Panc1 (cell line): ENCODE measurements around the gene ADORA2B. TPM values are rescaled to one million over a fixed set of nuclear protein-coding genes. Genes with fewer than 3 reads are reported as not detected.

ENCODE experiments used
- ATAC-seq: fragments of 200-7000 bp; cut with Tn5 transposase; 2 replicates; pipeline ENCODE4 v1.9.1; 2020; ENCODE audit warnings: mild to moderate bottlenecking, moderate library complexity
- BruUV-seq: library from RNA; stranded (reverse); fragments of 400-500 nt; replicated peaks from 2 replicates; lab custom pipeline; 2021; lab: Mats Ljungman, UMichigan
- CTCF ChIA-PET: fragments of 300-600 bp; sonication (Branson Sonifier 250); formaldehyde crosslinking; loops from one replicate; lab custom pipeline; 2022; ENCODE audit warnings: antibody characterized with exemption; lab: Charles Lee
- POLR2A ChIA-PET: fragments of 300-600 bp; sonication (Branson Sonifier 250); formaldehyde crosslinking; loops from one replicate; lab custom pipeline; 2022; ENCODE audit warnings: antibody characterized with exemption; lab: Charles Lee
- DNase-seq: peaks from one replicate; pipeline ENCODE4 v3.0.0-alpha.2; 2010; ENCODE audit warnings: low read depth, low spot score
- H3K27ac ChIP-seq: 2 replicates; pipeline ENCODE4 v1.5.1; 2011; ENCODE audit warnings: mild to moderate bottlenecking, low read length, inconsistent platforms
- H3K27me3 ChIP-seq: fragments of 200-500 bp; sonication (Bioruptor generic); 2 replicates; pipeline ENCODE4 v1.6.0; 2014; ENCODE audit warnings: low read length, inconsistent platforms; ENCODE audit not compliant: control insufficient read depth, insufficient read depth
- H3K36me3 ChIP-seq: fragments of 200-500 bp; sonication (Bioruptor generic); 2 replicates; pipeline ENCODE4 v1.5.1; 2014; ENCODE audit warnings: inconsistent platforms, mild to moderate bottlenecking, low read length, moderate library complexity; ENCODE audit not compliant: control insufficient read depth, insufficient read depth
- H3K4me1 ChIP-seq: 2 replicates; pipeline ENCODE4 v1.5.1; 2011; ENCODE audit warnings: inconsistent platforms, mild to moderate bottlenecking, low read length, moderate library complexity; ENCODE audit not compliant: control insufficient read depth, insufficient read depth
- H3K4me3 ChIP-seq, 2 experiments: 2 replicates each; pipeline ENCODE4 v1.5.1; 2011 to 2012; ENCODE audit warnings: low read depth in 2 of 2, low read length in 2 of 2, mild to moderate bottlenecking in 2 of 2, inconsistent platforms in 1 of 2, moderate library complexity in 1 of 2
- H3K9me3 ChIP-seq: fragments of 200-500 bp; sonication (Bioruptor generic); 2 replicates; pipeline ENCODE4 v1.5.1; 2014; ENCODE audit warnings: low read depth, mild to moderate bottlenecking, inconsistent platforms, low read length, moderate library complexity; ENCODE audit not compliant: control insufficient read depth, insufficient read depth
- CTCF ChIP-seq: fragments of 450-650 bp; IDR thresholded peaks from 2 replicates; pipeline ENCODE4 v1.5.1; 2017; ENCODE audit warnings: mild to moderate bottlenecking
- POLR2AphosphoS5 ChIP-seq: IDR thresholded peaks from 2 replicates; pipeline ENCODE4 v1.6.1; 2012; ENCODE audit warnings: mild to moderate bottlenecking, low read depth, low read length, moderate library complexity
- SIN3A ChIP-seq: IDR thresholded peaks from 2 replicates; pipeline ENCODE4 v1.6.1; 2012; ENCODE audit warnings: low read depth, mild to moderate bottlenecking, low read length, moderate library complexity, borderline replicate concordance; ENCODE audit not compliant: insufficient read depth
- TCF7L2 ChIP-seq: IDR thresholded peaks from 2 replicates; pipeline ENCODE4 v1.6.1; 2011; ENCODE audit warnings: mild to moderate bottlenecking, low read depth, low read length, inconsistent platforms
- in situ Hi-C: cut with HindIII; loops from 2 replicates; pipeline ENCODE4 v1.10.0; 2016; ENCODE audit warnings: low sequenced_read_pairs, low pct_unique_long_range_greater_than_20kb
- intact Hi-C: fragments of 100-400 bp; cut with micrococcal nuclease; formaldehyde crosslinking; loops from one replicate; pipeline ENCODE4 v1.10.0; 2022; ENCODE audit not compliant: unreplicated experiment
- total RNA-seq: library from RNA; stranded (reverse); gene quantifications from one replicate; pipeline ENCODE4 v1.2.1, GENCODE V29; 2021; ENCODE audit not compliant: unreplicated experiment
- TF ChIP-seq, protein P1 (sequence below), 2 experiments: IDR thresholded peaks; 2 replicates each; pipeline ENCODE4 v1.6.1; 2011 to 2012; ENCODE audit warnings: low read depth in 2 of 2, control low read depth in 1 of 2, low read length in 1 of 2, mild to moderate bottlenecking in 1 of 2, moderate library complexity in 1 of 2; ENCODE audit not compliant: insufficient read depth in 1 of 2

Gene ADORA2B
- total RNA-seq, 1 experiment from 2014 or later, result 42.7 TPM

DNA sequence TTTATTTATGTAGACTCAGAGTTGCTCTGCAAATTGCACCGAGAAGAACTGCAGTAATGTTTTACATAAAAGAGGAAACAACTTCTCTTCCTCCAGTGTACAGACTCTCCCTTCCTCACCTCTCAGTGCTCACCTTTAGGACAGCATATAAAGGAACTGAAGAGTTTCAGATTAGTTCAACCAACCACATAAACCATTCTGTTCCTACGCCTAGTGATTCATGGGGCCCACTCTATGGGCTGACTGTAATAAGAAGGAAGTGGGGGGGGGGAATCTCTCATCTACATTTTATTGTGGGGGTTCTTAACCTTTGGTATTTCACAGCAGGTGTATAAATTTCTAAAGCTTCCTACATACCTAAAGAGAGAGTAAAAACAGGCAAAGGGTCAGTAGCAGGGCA lies 36.3 kb downstream of the ADORA2B start:
- no peak for ATAC-seq
- Histone ChIP-seq H3K4me1 (peaks cover 19% of the 10 kb centered on the region), H3K9me3 (no peaks in the 10 kb centered on the region)

GRCh38 chr17:15981646-15982580 lies 37.0 kb downstream of the ADORA2B start:
- intact Hi-C loops, result no loop called here
- in situ Hi-C loops, result no loop called here
- ATAC-seq (no peak; the same call in none of the 2 replicates), DNase-seq (no peak)
- Histone ChIP-seq H3K27ac (peak overlapping the region; percentile 6), H3K27me3 (no peaks in the 10 kb centered on the region), H3K36me3 (no peaks in the 10 kb centered on the region; the same call in 1 of the 2 replicates), H3K4me1 (peaks cover 13% of the 10 kb centered on the region), H3K9me3 (no peaks in the 10 kb centered on the region), H3K4me3 (no peak overlapping the region)
- CTCF ChIA-PET, result no interaction called here
- BruUV-seq, result no TSS peak
- TF ChIP-seq CTCF (no peak), TCF7L2 (no peak), SIN3A (no peak), POLR2AphosphoS5 (no peak)
- TF ChIP-seq, protein P1, sequence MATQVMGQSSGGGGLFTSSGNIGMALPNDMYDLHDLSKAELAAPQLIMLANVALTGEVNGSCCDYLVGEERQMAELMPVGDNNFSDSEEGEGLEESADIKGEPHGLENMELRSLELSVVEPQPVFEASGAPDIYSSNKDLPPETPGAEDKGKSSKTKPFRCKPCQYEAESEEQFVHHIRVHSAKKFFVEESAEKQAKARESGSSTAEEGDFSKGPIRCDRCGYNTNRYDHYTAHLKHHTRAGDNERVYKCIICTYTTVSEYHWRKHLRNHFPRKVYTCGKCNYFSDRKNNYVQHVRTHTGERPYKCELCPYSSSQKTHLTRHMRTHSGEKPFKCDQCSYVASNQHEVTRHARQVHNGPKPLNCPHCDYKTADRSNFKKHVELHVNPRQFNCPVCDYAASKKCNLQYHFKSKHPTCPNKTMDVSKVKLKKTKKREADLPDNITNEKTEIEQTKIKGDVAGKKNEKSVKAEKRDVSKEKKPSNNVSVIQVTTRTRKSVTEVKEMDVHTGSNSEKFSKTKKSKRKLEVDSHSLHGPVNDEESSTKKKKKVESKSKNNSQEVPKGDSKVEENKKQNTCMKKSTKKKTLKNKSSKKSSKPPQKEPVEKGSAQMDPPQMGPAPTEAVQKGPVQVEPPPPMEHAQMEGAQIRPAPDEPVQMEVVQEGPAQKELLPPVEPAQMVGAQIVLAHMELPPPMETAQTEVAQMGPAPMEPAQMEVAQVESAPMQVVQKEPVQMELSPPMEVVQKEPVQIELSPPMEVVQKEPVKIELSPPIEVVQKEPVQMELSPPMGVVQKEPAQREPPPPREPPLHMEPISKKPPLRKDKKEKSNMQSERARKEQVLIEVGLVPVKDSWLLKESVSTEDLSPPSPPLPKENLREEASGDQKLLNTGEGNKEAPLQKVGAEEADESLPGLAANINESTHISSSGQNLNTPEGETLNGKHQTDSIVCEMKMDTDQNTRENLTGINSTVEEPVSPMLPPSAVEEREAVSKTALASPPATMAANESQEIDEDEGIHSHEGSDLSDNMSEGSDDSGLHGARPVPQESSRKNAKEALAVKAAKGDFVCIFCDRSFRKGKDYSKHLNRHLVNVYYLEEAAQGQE (IDR thresholded peaks at IDR 0.05; ENCODE audit: insufficient read depth in 1 of 2, low read depth in 2 of 2, low read length in 1 of 2), result no peak
- POLR2A ChIA-PET, result no interaction called here

More for the DNA sequence above, 36.3 kb downstream of the ADORA2B start:
- TF ChIP-seq POLR2AphosphoS5 (no peak), SIN3A (no peak), TCF7L2 (no peak), CTCF (no peak)
- TF ChIP-seq, protein P1 (IDR thresholded peaks at IDR 0.05; ENCODE audit: insufficient read depth in 1 of 2, low read depth in 2 of 2, low read length in 1 of 2), result no peak
- in situ Hi-C loops (no loop called here), intact Hi-C loops (no loop called here)
- no peak for DNase-seq
- no peak overlapping the region for H3K4me3 ChIP-seq
- peaks cover 1% of the 10 kb centered on the region; the same call in 1 of the 2 replicates for H3K36me3 ChIP-seq
- no TSS peak for BruUV-seq
- H3K27ac ChIP-seq, result no peak overlapping the region
- no peaks in the 10 kb centered on the region for H3K27me3 ChIP-seq
- ChIA-PET CTCF (no interaction called here), POLR2A (no interaction called here)
